HG03432 (cell line): ENCODE data around the gene CCDC88B.

ENCODE experiments used
- ATAC-seq: cut with Tn5 transposase; IDR thresholded peaks from one replicate; pipeline ENCODE4 v1.9.1; 2021; ENCODE audit warnings: mild to moderate bottlenecking, moderate library complexity; ENCODE audit not compliant: unreplicated experiment

CCDC88B gene

GRCh38 chr11:64343767-64344559 lies 4.0 kb downstream of the CCDC88B start:
- no peak for ATAC-seq

- ATAC-seq = no peak
These were observed 4.8 kb downstream of the CCDC88B start for GRCh38 chr11:64344787-64345186.

GRCh38 chr11:64347193-64347867 lies 7.3 kb downstream of the CCDC88B start:
- no peak for ATAC-seq

GRCh38 chr11:64348383-64349024 lies 8.5 kb downstream of the CCDC88B start:
- ATAC-seq = no peak

- ATAC-seq = no peak
These were observed 9.0 kb downstream of the CCDC88B start for GRCh38 chr11:64349025-64349387.

- no peak for ATAC-seq
These were observed 9.4 kb downstream of the CCDC88B start for GRCh38 chr11:64349404-64349803.

GRCh38 chr11:64351136-64351631 lies 11.2 kb downstream of the CCDC88B start:
- ATAC-seq = no peak

GRCh38 chr11:64352099-64352994 lies 12.3 kb downstream of the CCDC88B start:
- ATAC-seq = no peak

- ATAC-seq = no peak
These were observed 13.2 kb downstream of the CCDC88B start for GRCh38 chr11:64352995-64353714.

- no peak for ATAC-seq
These were observed 13.9 kb downstream of the CCDC88B start for GRCh38 chr11:64353715-64354506.

- no peak for ATAC-seq
These were observed 15.3 kb downstream of the CCDC88B start for GRCh38 chr11:64355078-64355940.

- no peak for ATAC-seq
These were observed 16.8 kb downstream of the CCDC88B start for GRCh38 chr11:64356498-64357411.

GRCh38 chr11:64357446-64357845 lies 17.4 kb downstream of the CCDC88B start:
- ATAC-seq = no peak

- no peak for ATAC-seq
These were observed 18.0 kb downstream of the CCDC88B start for GRCh38 chr11:64357904-64358535.

- no peak for ATAC-seq
These were observed 18.5 kb downstream of the CCDC88B start for GRCh38 chr11:64358536-64358906.

- peak; percentile 71 for ATAC-seq
These were observed 19.1 kb downstream of the CCDC88B start, which contains the start of gene RPS6KA4 for GRCh38 chr11:64358907-64359711. Gene RPS6KA4 (plus strand): TSS chr11:64359162. CDS start chr11:64359236, 74 bp downstream.
